ENCODE results near the gene MYO7A.

MYO7A gene

DNA sequence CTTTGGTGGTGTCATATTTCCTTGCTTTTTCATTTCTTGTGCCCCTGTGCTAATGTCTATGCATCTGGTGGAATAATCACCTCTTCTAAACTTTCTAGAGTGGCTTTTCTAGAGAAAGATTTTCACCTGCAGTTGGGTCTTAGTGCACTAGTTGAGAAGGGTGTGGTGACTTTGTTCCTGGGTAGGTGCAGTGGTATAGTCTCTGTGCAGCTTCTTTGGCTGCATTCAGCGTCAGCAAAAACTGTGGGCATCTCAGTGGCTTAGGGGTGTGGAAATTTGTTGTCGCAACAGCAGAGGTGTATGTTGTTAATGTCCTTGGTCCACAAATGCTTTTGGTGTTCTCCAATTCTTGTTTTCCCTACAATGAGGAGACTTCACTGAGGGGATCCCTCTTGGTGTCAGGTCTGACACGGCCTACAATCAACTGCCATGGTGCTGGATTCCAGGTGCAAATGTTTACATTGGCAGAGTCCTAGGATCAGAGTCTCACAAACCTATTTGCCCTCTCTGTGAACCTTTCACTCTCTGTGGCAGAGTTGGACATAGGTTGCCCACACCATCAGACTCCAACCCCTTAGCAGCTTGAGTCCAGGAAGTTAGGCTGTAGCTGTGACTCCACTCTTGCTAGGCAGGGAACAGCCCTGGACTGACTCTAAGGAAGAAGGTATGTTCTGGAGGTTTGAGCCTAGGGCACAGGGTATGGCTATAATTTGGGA lies 124.7 kb downstream of the MYO7A start:
- no peaks in the 10 kb centered on the region for H3K9me3 ChIP-seq (replicated peaks; ENCODE audit: insufficient read depth, low read length)
- no peaks in the 10 kb centered on the region for H3K4me1 ChIP-seq (ENCODE audit: low read length)
- H3K27ac ChIP-seq (ENCODE audit: low read length), result no peak overlapping the region
- H3F3A ChIP-seq (ENCODE audit: insufficient read depth, low read length), result no peaks in the 10 kb centered on the region
- no peak overlapping the region for H3K4me3 ChIP-seq (ENCODE audit: low read length)
- no peaks in the 10 kb centered on the region for H3K79me2 ChIP-seq (ENCODE audit: low read length)
- no peaks in the 10 kb centered on the region for H4K20me1 ChIP-seq (ENCODE audit: insufficient read depth, low read length)
- H3K36me3 ChIP-seq (replicated peaks; ENCODE audit: insufficient read depth, low read length), result no peaks in the 10 kb centered on the region
- H2AFZ ChIP-seq (ENCODE audit: low read length), result no peak overlapping the region
- H3K4me2 ChIP-seq (ENCODE audit: low read depth, low read length), result no peak overlapping the region
- no peak for TF ChIP-seq EZH2phosphoT487 (IDR thresholded peaks at IDR 0.05; ENCODE audit: low read length)
- TF ChIP-seq, protein P1, sequence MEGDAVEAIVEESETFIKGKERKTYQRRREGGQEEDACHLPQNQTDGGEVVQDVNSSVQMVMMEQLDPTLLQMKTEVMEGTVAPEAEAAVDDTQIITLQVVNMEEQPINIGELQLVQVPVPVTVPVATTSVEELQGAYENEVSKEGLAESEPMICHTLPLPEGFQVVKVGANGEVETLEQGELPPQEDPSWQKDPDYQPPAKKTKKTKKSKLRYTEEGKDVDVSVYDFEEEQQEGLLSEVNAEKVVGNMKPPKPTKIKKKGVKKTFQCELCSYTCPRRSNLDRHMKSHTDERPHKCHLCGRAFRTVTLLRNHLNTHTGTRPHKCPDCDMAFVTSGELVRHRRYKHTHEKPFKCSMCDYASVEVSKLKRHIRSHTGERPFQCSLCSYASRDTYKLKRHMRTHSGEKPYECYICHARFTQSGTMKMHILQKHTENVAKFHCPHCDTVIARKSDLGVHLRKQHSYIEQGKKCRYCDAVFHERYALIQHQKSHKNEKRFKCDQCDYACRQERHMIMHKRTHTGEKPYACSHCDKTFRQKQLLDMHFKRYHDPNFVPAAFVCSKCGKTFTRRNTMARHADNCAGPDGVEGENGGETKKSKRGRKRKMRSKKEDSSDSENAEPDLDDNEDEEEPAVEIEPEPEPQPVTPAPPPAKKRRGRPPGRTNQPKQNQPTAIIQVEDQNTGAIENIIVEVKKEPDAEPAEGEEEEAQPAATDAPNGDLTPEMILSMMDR (IDR thresholded peaks at IDR 0.05; ENCODE audit: low read length), result no peak
- TF ChIP-seq EZH2 (optimal IDR thresholded peaks at IDR 0.05; ENCODE audit: low read depth, low read length), result no peak
- H3K27me3 ChIP-seq (replicated peaks; ENCODE audit: insufficient read depth, low read length), result no peaks in the 10 kb centered on the region
- DNase-seq, result no peak
- no peaks in the 10 kb centered on the region for H3K9me2 ChIP-seq (replicated peaks; ENCODE audit: insufficient read depth, low read length)
- H3K9ac ChIP-seq (ENCODE audit: low read length), result no peak overlapping the region

DNA sequence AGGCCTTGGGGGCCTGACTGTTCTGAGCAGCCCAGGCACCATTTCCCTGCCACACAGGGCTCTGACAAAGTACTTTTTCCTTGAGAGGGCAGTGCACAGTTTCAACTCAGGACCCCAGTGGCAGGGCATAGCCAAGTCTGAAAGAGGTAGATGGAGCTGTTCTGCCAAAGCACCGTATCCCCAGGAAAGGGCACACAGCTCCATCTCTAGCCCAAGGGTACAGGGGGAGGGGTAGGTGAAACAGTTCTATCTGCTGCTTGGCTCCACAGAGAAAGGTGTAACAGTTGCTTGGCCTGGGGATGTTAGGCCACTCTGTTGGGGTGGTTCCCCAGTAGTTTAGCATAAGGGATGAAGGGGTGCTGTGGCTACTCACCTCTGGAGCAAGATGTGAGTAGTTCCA lies 125.6 kb downstream of the MYO7A start:
- TF ChIP-seq EZH2 (optimal IDR thresholded peaks at IDR 0.05; ENCODE audit: low read depth, low read length) (no peak), EZH2phosphoT487 (IDR thresholded peaks at IDR 0.05; ENCODE audit: low read length) (no peak)
- TF ChIP-seq, protein P1 (IDR thresholded peaks at IDR 0.05; ENCODE audit: low read length), result no peak
- Histone ChIP-seq H3K9me3 (replicated peaks; ENCODE audit: insufficient read depth, low read length) (no peaks in the 10 kb centered on the region), H3K4me3 (ENCODE audit: low read length) (no peak overlapping the region), H3K36me3 (replicated peaks; ENCODE audit: insufficient read depth, low read length) (no peaks in the 10 kb centered on the region), H3K4me1 (ENCODE audit: low read length) (no peaks in the 10 kb centered on the region), H4K20me1 (ENCODE audit: insufficient read depth, low read length) (no peaks in the 10 kb centered on the region), H3K27ac (ENCODE audit: low read length) (no peak overlapping the region), H3K4me2 (ENCODE audit: low read depth, low read length) (no peak overlapping the region), H3F3A (ENCODE audit: insufficient read depth, low read length) (no peaks in the 10 kb centered on the region), H3K79me2 (ENCODE audit: low read length) (no peaks in the 10 kb centered on the region), H2AFZ (ENCODE audit: low read length) (no peak overlapping the region), H3K9me2 (replicated peaks; ENCODE audit: insufficient read depth, low read length) (no peaks in the 10 kb centered on the region), H3K27me3 (replicated peaks; ENCODE audit: insufficient read depth, low read length) (no peaks in the 10 kb centered on the region), H3K9ac (ENCODE audit: low read length) (no peak overlapping the region)
- DNase-seq, result no peak

DNA sequence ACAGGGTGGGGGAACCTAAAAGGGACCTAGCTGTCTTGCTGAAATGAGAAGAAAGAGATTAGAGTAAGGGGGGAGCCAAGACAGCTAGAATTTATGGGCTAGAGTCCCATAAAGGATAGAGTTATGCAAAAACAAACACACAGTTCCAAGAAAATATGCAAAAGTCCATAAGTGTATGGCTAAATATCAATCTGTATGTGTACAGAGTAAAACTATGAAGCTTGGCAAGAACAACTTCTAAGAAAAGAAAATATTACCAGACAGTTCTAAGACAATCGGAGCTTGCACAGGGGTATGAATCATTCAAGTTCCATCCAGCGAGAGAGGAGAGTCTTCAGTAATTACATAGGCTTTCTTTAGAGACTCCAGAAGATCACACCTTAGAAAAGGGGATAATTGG lies 131.6 kb downstream of the MYO7A start:
- Histone ChIP-seq H3K9me2 (replicated peaks; ENCODE audit: insufficient read depth, low read length) (no peaks in the 10 kb centered on the region), H3K79me2 (ENCODE audit: low read length) (no peaks in the 10 kb centered on the region), H3F3A (ENCODE audit: insufficient read depth, low read length) (no peaks in the 10 kb centered on the region), H3K9ac (ENCODE audit: low read length) (no peak overlapping the region), H3K9me3 (replicated peaks; ENCODE audit: insufficient read depth, low read length) (no peaks in the 10 kb centered on the region), H3K36me3 (replicated peaks; ENCODE audit: insufficient read depth, low read length) (no peaks in the 10 kb centered on the region), H3K4me2 (ENCODE audit: low read depth, low read length) (no peak overlapping the region), H4K20me1 (ENCODE audit: insufficient read depth, low read length) (no peaks in the 10 kb centered on the region), H3K27ac (ENCODE audit: low read length) (no peak overlapping the region), H3K4me1 (ENCODE audit: low read length) (no peaks in the 10 kb centered on the region), H3K27me3 (replicated peaks; ENCODE audit: insufficient read depth, low read length) (no peaks in the 10 kb centered on the region), H3K4me3 (ENCODE audit: low read length) (no peak overlapping the region), H2AFZ (ENCODE audit: low read length) (no peak overlapping the region)
- no peak for DNase-seq
- TF ChIP-seq EZH2phosphoT487 (IDR thresholded peaks at IDR 0.05; ENCODE audit: low read length), result no peak
- TF ChIP-seq, protein P1 (IDR thresholded peaks at IDR 0.05; ENCODE audit: low read length), result no peak
- no peak for TF ChIP-seq EZH2 (optimal IDR thresholded peaks at IDR 0.05; ENCODE audit: low read depth, low read length)

All from MM.1S (cell line).